Esophagus (tissue), 2 donors: ENCODE results near the gene ELAVL4. TPM values are rescaled to one million over a fixed set of nuclear protein-coding genes. Genes with fewer than 3 reads are reported as not detected.
"Not testable (repeated sequence)": the region's sequence is repeated elsewhere in the genome, so short reads cannot be mapped to it uniquely, and the experiment has no call there.

Experiments
- H3K27ac ChIP-seq, 2 donors: one replicate each; pipeline ENCODE4 v1.5.1; 2013; ENCODE audit warnings: low read depth in 2 of 2, mild to moderate bottlenecking in 2 of 2, inconsistent platforms in 1 of 2, low read length in 1 of 2, moderate library complexity in 1 of 2
- H3K27me3 ChIP-seq, 2 donors: one replicate each; pipeline ENCODE4 v1.6.1; 2013; ENCODE audit warnings: low read length in 2 of 2, control low read depth in 1 of 2, mild to moderate bottlenecking in 1 of 2; ENCODE audit not compliant: insufficient read depth in 2 of 2, control insufficient read depth in 1 of 2
- H3K36me3 ChIP-seq, 2 donors: one replicate each; pipeline ENCODE4 v1.6.1; 2013; ENCODE audit warnings: low read length in 1 of 2; ENCODE audit not compliant: control insufficient read depth in 2 of 2, insufficient read depth in 2 of 2
- H3K4me1 ChIP-seq, 2 donors: one replicate each; pipeline ENCODE4 v1.6.1; 2013; ENCODE audit warnings: low read length in 1 of 2; ENCODE audit not compliant: control insufficient read depth in 2 of 2, insufficient read depth in 2 of 2
- H3K4me3 ChIP-seq, 2 donors: one replicate each; pipeline ENCODE4 v1.5.1; 2013; ENCODE audit warnings: low read length in 2 of 2, mild to moderate bottlenecking in 2 of 2, low read depth in 1 of 2, moderate library complexity in 1 of 2
- H3K9me3 ChIP-seq, 2 donors: one replicate each; pipeline ENCODE4 v1.6.1; 2013; ENCODE audit warnings: mild to moderate bottlenecking in 2 of 2, low read depth in 1 of 2, low read length in 1 of 2, moderate library complexity in 1 of 2; ENCODE audit not compliant: control insufficient read depth in 2 of 2, insufficient read depth in 1 of 2
- WGBS, 2 donors: extraction: QIAGEN DNeasy Blood & Tissue Kit; methylation state at CpG; one replicate each; pipeline ENCODE4 v1.1.7; 2013; 5-methylcytosine and 5-hydroxymethylcytosine counted together
- polyA plus RNA-seq, 2 donors: library from polyadenylated mRNA; stranded (reverse); fragments of 200-250 nt; gene quantifications; one replicate each; pipeline ENCODE4 v1.2.3, GENCODE V29; 2013
- donor health status: healthy with polysubstance abuse.
- donor health status: Bipolar disorder and iron deficiency.

The ELAVL4 gene
- polyA plus RNA-seq, 2 donors: 0.06 TPM; not detected in 1

DNA sequence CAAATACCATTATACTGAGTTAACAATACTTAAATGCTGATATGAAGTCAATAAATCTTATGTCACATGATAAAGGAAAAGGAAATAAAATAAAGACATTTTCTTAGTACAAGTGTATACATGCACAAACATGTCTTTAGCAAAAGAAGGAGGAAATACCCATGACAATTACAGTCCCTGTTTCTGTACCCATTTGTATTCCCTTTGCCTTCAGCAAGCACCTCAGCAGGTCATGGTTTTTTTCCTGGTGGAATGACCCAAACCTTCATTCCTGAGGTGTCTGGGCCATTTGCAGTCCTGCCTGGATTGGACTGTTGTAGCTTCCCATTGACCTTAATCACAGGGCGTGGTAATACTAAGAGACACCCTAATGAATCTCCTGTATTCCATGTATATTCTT, 57.6 kb downstream of the ELAVL4 start:
- H3K9me3 ChIP-seq, H3K36me3 ChIP-seq, H3K4me3 ChIP-seq, H3K27ac ChIP-seq, H3K4me1 ChIP-seq, H3K27me3 ChIP-seq: not testable (repeated sequence)
- 91 to 92% methylated on average over 1 of the region's 1 CpG for WGBS, 2 donors

DNA sequence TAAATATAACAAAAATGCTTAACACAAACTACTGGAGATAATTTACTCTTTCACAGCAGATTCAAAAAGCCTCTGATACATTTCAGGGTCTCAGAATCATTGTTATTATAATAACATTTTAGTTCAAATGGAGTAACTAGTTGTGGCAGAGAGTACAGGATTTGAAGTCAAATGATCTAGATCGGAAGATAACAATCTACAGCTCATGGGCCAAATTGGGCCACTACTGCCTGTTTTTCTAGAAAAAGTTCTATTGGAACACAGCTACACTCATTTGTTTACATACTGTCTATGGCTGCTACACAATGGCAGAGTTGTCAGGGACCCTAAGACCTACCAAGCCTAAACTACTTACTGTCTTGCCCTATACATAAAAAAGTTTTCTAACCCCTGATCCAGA, 63.6 kb downstream of the ELAVL4 start:
- Histone ChIP-seq H3K27me3 (no peaks in the 10 kb centered on the region), H3K9me3 (no peaks in the 10 kb centered on the region), H3K36me3 (no peaks in the 10 kb centered on the region), H3K27ac (no peak overlapping the region), H3K4me3 (no peak overlapping the region), H3K4me1 (no peaks in the 10 kb centered on the region)
- 77% methylated on average over 1 of the region's 1 CpG for WGBS, 2 donors

DNA sequence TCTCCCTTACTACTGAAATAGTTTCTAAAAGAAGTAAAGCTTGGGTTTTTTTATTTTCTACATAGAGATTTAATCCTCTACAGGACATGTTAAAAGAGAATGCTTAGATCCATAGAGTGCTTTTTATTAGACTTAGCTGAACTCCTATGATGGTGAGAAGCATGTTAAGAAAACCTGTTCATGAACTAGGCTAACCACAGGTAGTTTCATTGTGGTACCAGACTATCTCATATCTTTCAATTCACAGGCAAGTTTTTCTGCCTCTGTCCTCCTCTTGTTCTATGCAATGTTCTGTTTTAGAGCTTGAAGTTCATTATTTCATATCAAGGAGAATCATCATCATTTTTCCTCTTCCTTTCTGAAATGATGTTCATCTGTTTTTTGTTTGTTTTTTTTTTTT, 65.4 kb downstream of the ELAVL4 start:
- Histone ChIP-seq H3K9me3 (no peaks in the 10 kb centered on the region), H3K36me3 (no peaks in the 10 kb centered on the region), H3K4me3 (no peak overlapping the region), H3K27me3 (no peaks in the 10 kb centered on the region), H3K4me1 (no peaks in the 10 kb centered on the region), H3K27ac (no peak overlapping the region)

DNA sequence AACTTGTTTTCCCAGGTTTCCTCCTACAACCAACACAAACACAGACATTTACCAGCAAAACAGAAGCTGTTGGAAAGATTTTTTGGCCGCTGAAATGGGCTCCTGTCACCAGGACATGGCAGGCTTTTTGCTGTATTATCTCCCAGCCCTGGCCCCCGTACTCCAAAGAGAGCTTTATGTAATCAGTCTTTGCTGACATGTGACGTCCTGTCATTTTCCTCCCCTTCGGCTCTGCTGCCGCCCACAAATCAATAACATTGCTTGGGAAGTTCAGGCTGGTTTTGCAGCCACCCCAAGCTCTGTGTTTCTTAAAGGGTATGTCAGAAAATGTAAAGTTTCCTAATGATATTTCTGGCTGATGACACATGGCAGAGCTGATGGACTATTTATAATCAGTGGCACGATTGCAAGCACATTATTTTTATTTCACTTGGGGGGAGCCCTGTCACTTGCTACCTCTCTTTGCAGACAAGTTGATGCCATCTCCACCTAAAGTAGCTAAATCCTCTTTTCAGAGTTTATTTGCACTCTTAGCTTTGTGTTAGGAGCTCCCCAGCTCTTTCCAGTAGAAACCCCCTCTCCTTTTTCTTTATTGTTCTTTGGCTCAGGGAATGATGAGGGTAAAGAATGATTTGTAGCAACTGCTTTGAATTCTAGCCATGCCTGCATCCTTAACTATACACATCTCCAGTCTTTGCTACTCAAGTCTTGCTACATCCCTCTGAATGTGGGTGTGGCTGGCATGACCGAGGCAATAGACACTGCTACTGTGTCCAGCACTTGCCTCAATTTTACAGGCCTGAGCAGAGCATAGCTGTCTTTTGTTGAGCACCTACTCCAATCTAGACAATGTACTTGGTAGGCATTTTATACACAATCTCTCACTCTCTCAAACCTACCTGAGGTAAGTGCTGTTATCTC, 67.3 kb downstream of the ELAVL4 start:
- Histone ChIP-seq H3K4me1 (no peaks in the 10 kb centered on the region), H3K36me3 (no peaks in the 10 kb centered on the region), H3K9me3 (no peaks in the 10 kb centered on the region), H3K4me3 (no peak overlapping the region), H3K27me3 (no peaks in the 10 kb centered on the region), H3K27ac (no peak overlapping the region)
- whole genome bisulfite sequencing, 2 donors: 33 to 37% methylated on average over 7 of the region's 7 CpGs

DNA sequence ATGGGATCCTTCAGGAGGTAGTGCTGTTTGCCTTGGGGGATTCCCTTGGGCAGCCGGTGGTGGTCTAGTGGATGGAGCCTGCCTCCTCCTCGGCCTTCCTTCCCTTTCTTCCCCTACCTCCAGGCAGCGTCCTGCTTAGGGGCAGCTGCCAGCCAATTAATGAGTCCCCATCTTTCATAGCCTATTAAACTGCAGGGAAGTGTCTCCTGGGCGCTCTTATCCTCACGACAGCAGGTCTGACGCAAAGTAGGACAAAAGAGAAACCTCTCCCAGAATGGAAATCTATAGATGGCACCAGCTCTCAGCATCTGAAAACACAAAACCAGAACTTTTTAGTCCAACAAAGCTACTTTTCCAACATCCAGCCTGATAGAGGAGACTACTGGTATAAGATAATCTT, 69.3 kb downstream of the ELAVL4 start:
- Histone ChIP-seq H3K27ac (no peak overlapping the region), H3K4me1 (no peaks in the 10 kb centered on the region), H3K36me3 (no peaks in the 10 kb centered on the region), H3K9me3 (no peaks in the 10 kb centered on the region), H3K4me3 (no peak overlapping the region), H3K27me3 (no peaks in the 10 kb centered on the region)
- WGBS, 2 donors: 78 to 83% methylated on average over 6 of the region's 6 CpGs

DNA sequence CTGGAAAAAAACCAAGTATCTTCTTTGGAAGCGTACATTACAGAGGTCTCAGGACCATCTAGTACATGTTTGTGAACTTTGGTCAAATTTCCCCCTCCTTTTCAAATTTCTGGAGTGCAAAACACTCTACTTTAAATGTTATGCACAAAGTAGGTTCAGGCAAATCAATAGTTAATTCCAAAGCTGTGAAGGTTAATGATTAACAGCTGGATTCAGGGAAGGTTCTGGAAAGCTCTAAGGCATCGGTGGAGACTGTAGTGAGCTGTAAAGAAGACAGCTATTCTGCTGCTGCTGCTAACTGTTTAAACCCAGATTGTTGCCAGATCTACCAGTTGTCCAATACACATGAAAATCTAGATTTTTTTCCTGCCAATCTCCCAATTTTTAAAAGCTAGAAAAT, 70.9 kb downstream of the ELAVL4 start:
- no peak overlapping the region for H3K4me3 ChIP-seq
- H3K4me1 ChIP-seq: no peaks in the 10 kb centered on the region
- no peak overlapping the region for H3K27ac ChIP-seq
- no peaks in the 10 kb centered on the region for H3K27me3 ChIP-seq
- no peaks in the 10 kb centered on the region for H3K36me3 ChIP-seq
- no peaks in the 10 kb centered on the region for H3K9me3 ChIP-seq
- 27 to 34% methylated on average over 2 of the region's 2 CpGs for WGBS, 2 donors

DNA sequence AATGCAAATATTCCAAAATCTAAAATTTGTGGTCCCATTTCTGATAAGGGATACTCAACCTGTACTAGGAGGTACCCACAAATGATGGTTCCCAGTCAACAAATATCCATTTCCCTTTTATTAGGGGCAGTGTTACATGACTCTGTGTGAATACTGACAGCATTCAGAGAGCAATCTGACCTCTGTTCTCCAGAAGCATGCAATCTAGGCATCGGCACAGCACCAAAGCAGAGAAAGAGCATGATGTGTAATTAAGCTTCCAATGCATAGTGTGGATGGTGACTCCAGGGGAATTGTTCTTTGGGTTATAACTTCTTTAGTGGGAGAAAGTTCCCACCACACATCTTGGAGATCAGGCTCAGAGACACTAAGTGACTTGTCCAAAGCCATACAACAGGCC, 71.6 kb downstream of the ELAVL4 start:
- WGBS, 2 donors: 81 to 84% methylated on average over 1 of the region's 1 CpG
- Histone ChIP-seq H3K9me3 (no peaks in the 10 kb centered on the region), H3K36me3 (no peaks in the 10 kb centered on the region), H3K27ac (no peak overlapping the region), H3K27me3 (no peaks in the 10 kb centered on the region), H3K4me1 (no peaks in the 10 kb centered on the region), H3K4me3 (no peak overlapping the region)

DNA sequence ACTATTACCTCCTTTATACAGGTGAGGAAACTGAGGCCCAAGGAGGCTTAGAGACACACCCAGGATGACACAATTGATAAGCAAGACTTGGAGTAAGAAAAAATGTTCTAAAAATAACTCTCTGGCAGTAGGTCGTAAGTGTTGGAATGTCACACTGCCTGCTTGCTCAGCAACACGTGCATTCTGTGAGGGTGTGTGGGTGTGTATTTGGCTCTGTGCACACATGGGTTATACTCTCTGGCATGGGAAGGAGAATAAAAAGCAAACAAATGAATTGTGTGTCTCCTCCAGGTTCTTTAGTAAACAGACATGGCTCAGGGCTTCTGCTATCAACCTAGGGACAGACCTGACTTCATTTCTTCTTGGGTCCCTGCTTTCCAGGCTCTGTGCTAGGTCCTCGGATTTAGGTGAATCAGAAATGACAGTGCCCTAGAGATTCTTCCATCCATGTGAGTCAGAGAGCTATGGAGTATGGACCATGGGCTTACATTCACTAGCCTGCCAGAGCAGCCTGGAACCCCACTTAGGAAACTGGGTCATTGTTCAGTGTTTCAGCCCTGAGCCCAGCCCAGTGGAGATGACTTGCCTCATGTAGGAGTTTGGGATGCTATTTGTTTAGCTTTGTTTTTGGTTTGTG, 72.4 kb downstream of the ELAVL4 start:
- Histone ChIP-seq H3K27me3 (no peaks in the 10 kb centered on the region), H3K4me1 (no peaks in the 10 kb centered on the region), H3K27ac (no peak overlapping the region), H3K36me3 (no peaks in the 10 kb centered on the region), H3K9me3 (no peaks in the 10 kb centered on the region), H3K4me3 (no peak overlapping the region)
- WGBS, 2 donors: 21 to 32% methylated on average over 3 of the region's 3 CpGs

DNA sequence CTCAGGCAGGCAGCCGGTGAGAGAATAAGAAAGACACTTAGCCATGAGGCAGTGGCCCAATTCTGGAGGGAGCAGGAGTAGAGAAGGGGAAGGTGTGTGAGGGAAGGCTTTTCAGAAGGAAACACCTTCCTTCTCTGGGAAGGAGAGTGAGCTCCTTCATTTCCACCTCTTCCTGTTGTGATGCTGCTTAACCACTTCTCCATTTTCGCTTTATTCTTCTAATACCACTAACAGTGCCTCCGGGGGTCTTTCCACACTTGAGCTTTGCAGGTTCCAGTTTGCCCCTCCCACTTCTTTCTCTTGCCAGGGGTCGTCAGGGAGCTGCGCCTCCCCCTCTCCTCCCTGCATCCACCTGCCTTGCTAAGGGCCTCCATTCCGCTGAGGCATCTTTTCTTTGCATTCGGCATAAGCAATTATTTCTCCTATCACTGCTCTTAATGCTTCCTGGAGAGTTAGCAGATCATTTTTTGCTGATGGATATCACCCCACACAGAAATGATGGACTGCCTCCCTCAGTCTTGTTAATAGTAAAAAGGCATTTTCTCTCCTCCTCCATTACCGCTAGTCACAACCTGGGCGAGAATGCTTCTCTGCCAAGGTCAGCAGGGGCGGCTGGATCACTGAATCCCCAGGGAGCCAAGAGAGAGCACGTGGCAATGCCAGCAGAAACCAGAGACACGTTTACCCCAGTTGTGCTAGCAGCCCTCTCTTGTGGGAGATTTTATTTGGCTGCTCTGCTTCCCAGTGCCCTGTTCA, 74.8 kb downstream of the ELAVL4 start:
- no peaks in the 10 kb centered on the region for H3K27me3 ChIP-seq
- no peaks in the 10 kb centered on the region for H3K36me3 ChIP-seq
- no peak overlapping the region for H3K4me3 ChIP-seq
- H3K27ac ChIP-seq: no peak overlapping the region
- H3K4me1 ChIP-seq: no peaks in the 10 kb centered on the region
- H3K9me3 ChIP-seq: no peaks in the 10 kb centered on the region
- 44 to 49% methylated on average over 12 of the region's 12 CpGs for WGBS, 2 donors
